A549 (cell line): ENCODE results near the gene WDR20. TPM values are rescaled to one million over a fixed set of nuclear protein-coding genes. Genes with fewer than 3 reads are reported as not detected.

Experiments used
- ATAC-seq, 2 experiments: fragments of 200-7000 bp in 1 of 2; fragments of >200 bp in 1 of 2; cut with Nextera tagmentation in 1 of 2; cut with Tn5 transposase in 1 of 2; 3 replicates each; pipeline versions ENCODE4 v1.8.0 to v1.9.1; 2018 to 2020; ENCODE audit warnings: mild to moderate bottlenecking in 1 of 2, moderate library complexity in 1 of 2
- CTCF ChIA-PET: fragments of 300-600 bp; sonication (Branson Sonifier 250); formaldehyde crosslinking; extraction: SDS; loops from one replicate; lab custom pipeline; 2021; ENCODE audit warnings: antibody characterized with exemption, inconsistent platforms; lab: Yijun Ruan, JAX
- POLR2A ChIA-PET: fragments of 350-600 bp; formaldehyde crosslinking; extraction: SDS; loops from one replicate; lab custom pipeline; 2021; ENCODE audit warnings: antibody characterized with exemption, inconsistent platforms; lab: Yijun Ruan, JAX
- DNase-seq, 2 experiments: peaks; one replicate each; pipeline versions ENCODE4 v3.0.0 to v3.0.0-alpha.2; 2011 to 2016; ENCODE audit warnings: low read depth in 1 of 2, low spot score in 1 of 2
- FAIRE-seq: peaks from 2 replicates; lab custom pipeline; 2011; peaks lifted over from hg19 to GRCh38; lab: Jason Lieb, UNC
- H3K27ac ChIP-seq, 2 experiments: fragments of >200 bp; sonication (Bioruptor Twin); formaldehyde crosslinking; 3 replicates each; pipeline ENCODE4 v1.5.1; 2016 to 2017
- H3K4me1 ChIP-seq: fragments of >200 bp; sonication (Bioruptor Twin); formaldehyde crosslinking; 3 replicates; pipeline ENCODE4 v1.6.1; 2016
- H3K4me2 ChIP-seq: fragments of >200 bp; sonication (Bioruptor Twin); formaldehyde crosslinking; 3 replicates; pipeline ENCODE4 v1.6.1; 2016
- H3K4me3 ChIP-seq: fragments of >200 bp; sonication (Bioruptor Twin); formaldehyde crosslinking; 3 replicates; pipeline ENCODE4 v1.5.1; 2016
- H3K9me3 ChIP-seq: fragments of >200 bp; sonication (Bioruptor Twin); formaldehyde crosslinking; 3 replicates; pipeline ENCODE4 v1.6.1; 2016
- BHLHE40 ChIP-seq: IDR thresholded peaks from 2 replicates; pipeline ENCODE4 v1.6.1; 2012; ENCODE audit warnings: low read depth, low read length, inconsistent platforms
- CBX8 ChIP-seq: fragments of 200-600 bp; sonication (generic); IDR thresholded peaks from 2 replicates; pipeline ENCODE4 v1.6.1; 2016
- CHD2 ChIP-seq: fragments of 150-350 bp; IDR thresholded peaks from 2 replicates; pipeline ENCODE4 v1.6.1; 2014; ENCODE audit warnings: low read length; ENCODE audit not compliant: partially characterized antibody
- CHD4 ChIP-seq: fragments of 200-600 bp; sonication (generic); IDR thresholded peaks from 2 replicates; pipeline ENCODE4 v1.6.1; 2016; ENCODE audit warnings: antibody characterized with exemption, mild to moderate bottlenecking, borderline replicate concordance
- CTCF ChIP-seq: fragments of >200 bp; sonication (Bioruptor Twin); formaldehyde crosslinking; IDR thresholded peaks from 3 replicates; pipeline ENCODE4 v1.5.1; 2016
- EHF ChIP-seq: fragments of 250-450 bp; sonication (Bioruptor Pico); IDR thresholded peaks from 2 replicates; pipeline ENCODE4 v1.5.0; 2020; ENCODE audit warnings: mild to moderate bottlenecking
- FOSB ChIP-seq: fragments of 250-450 bp; sonication (Bioruptor Pico); IDR thresholded peaks from 2 replicates; pipeline ENCODE4 v1.5.0; 2020; ENCODE audit warnings: mild to moderate bottlenecking, moderate library complexity
- FOSL2 ChIP-seq, 2 experiments: fragments of 450-650 bp in 1 of 2; fragments of >200 bp in 1 of 2; sonication (Bioruptor Twin) in 1 of 2; formaldehyde crosslinking; IDR thresholded peaks; 2 replicates each; pipeline versions ENCODE4 v1.5.0 to v1.6.1; 2016 to 2020; ENCODE audit warnings: mild to moderate bottlenecking in 1 of 2, moderate library complexity in 1 of 2
- GATA3 ChIP-seq: IDR thresholded peaks from 2 replicates; pipeline ENCODE4 v1.6.1; 2012; ENCODE audit warnings: borderline replicate concordance
- HDAC2 ChIP-seq: fragments of 200-600 bp; sonication (generic); IDR thresholded peaks from 2 replicates; pipeline ENCODE4 v1.6.1; 2016
- HES2 ChIP-seq: fragments of >200 bp; sonication (Bioruptor Twin); formaldehyde crosslinking; IDR thresholded peaks from 2 replicates; pipeline ENCODE4 v1.6.1; 2016
- HOXA7 ChIP-seq: fragments of 250-450 bp; sonication (Bioruptor Pico); IDR thresholded peaks from 2 replicates; pipeline ENCODE4 v1.5.0; 2020; ENCODE audit warnings: mild to moderate bottlenecking, moderate library complexity
- HOXB13 ChIP-seq: fragments of 250-450 bp; sonication (Bioruptor Pico); IDR thresholded peaks from 2 replicates; pipeline ENCODE4 v1.5.0; 2020; ENCODE audit warnings: low read depth, mild to moderate bottlenecking, moderate library complexity
- HOXB5 ChIP-seq: fragments of 250-450 bp; sonication (Bioruptor Pico); IDR thresholded peaks from 2 replicates; pipeline ENCODE4 v1.5.0; 2020; ENCODE audit warnings: mild to moderate bottlenecking, moderate library complexity
- JUNB ChIP-seq: fragments of >200 bp; sonication (Bioruptor Twin); formaldehyde crosslinking; IDR thresholded peaks from 2 replicates; pipeline ENCODE4 v1.6.1; 2016
- KDM1A ChIP-seq: fragments of 200-600 bp; sonication (generic); IDR thresholded peaks from 2 replicates; pipeline ENCODE4 v1.6.1; 2016; ENCODE audit warnings: low read depth, mild to moderate bottlenecking
- POLR2A ChIP-seq: IDR thresholded peaks from 2 replicates; pipeline ENCODE4 v1.6.1; 2012; ENCODE audit warnings: mild to moderate bottlenecking, low read length
- REST ChIP-seq: fragments of 200-600 bp; sonication (generic); IDR thresholded peaks from 2 replicates; pipeline ENCODE4 v1.6.1; 2016; ENCODE audit warnings: antibody characterized with exemption, mild to moderate bottlenecking, moderate library complexity
- USF2 ChIP-seq: fragments of 450-650 bp; IDR thresholded peaks from 2 replicates; pipeline ENCODE4 v1.6.1; 2014; ENCODE audit warnings: antibody characterized with exemption
- ZSCAN20 ChIP-seq: fragments of 250-450 bp; sonication (Bioruptor Pico); IDR thresholded peaks from 2 replicates; pipeline ENCODE4 v1.8.0; 2022; ENCODE audit warnings: mild to moderate bottlenecking, moderate library complexity
- WGBS: methylation state at CpG from one replicate; pipeline ENCODE4 v1.1.6; 2017; ENCODE audit errors: missing lambda C conversion rate; 5-methylcytosine and 5-hydroxymethylcytosine counted together
- polyA plus RNA-seq, 4 experiments: library from polyadenylated mRNA; depleted of rRNA in 3 of 4; stranded (reverse); fragments of >200 nt; fragmentation: RNase III in 1 of 4; extraction: RNeasy Plus Mini Kit Qiagen cat#74134 plus additional on column Dnase treatment in 1 of 4; gene quantifications; 2 replicates in 3 of 4; 3 replicates in 1 of 4; pipeline ENCODE4 v1.2.3, GENCODE V29; 2011 to 2017
- TF ChIP-seq, protein P1 (sequence below): IDR thresholded peaks from 2 replicates; pipeline ENCODE4 v1.6.1; 2012; ENCODE audit warnings: low read depth, borderline replicate concordance

WDR20 gene
- polyA plus RNA-seq, 2 of the 4 experiments (the other 2 are of a cell fraction) = 19.5 to 20.6 TPM

- Histone ChIP-seq H3K4me2 (no peak overlapping the region), H3K9me3 (no peaks in the 10 kb centered on the region), H3K4me1 (peaks cover 18% of the 10 kb centered on the region), H3K4me3 (no peak overlapping the region), H3K27ac (no peak overlapping the region)
- POLR2A ChIA-PET = interaction anchor here (0.6 kb wide), 2 partner anchors 31 to 219 kb away, joined by 3 to 4 read pairs; no protein-coding TSS in a partner anchor
- TF ChIP-seq ZSCAN20 = no peak
- TF ChIP-seq HOXB13 (CRISPR knock-in tag) = no peak
- no peak for TF ChIP-seq HOXB5 (CRISPR knock-in tag)
- no peak for TF ChIP-seq EHF (CRISPR knock-in tag)
- TF ChIP-seq HOXA7 = no peak
- no peak for TF ChIP-seq CTCF
- TF ChIP-seq FOSB (CRISPR knock-in tag) = no peak
- no peak for TF ChIP-seq JUNB
- no peak for TF ChIP-seq CBX8
- no peak for TF ChIP-seq KDM1A
- TF ChIP-seq, protein P1, sequence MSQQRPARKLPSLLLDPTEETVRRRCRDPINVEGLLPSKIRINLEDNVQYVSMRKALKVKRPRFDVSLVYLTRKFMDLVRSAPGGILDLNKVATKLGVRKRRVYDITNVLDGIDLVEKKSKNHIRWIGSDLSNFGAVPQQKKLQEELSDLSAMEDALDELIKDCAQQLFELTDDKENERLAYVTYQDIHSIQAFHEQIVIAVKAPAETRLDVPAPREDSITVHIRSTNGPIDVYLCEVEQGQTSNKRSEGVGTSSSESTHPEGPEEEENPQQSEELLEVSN = no peak
- FAIRE-seq = no peak
- ATAC-seq = no peak
- CTCF ChIA-PET = interaction anchor here (0.5 to 3.6 kb wide), 28 partner anchors 8 to 497 kb away, joined by 3 to 42 read pairs (median 9); partner anchors contain the start of gene DYNC1H1
- DNase-seq = no peak
- WGBS = 54% methylated on average over 7 of the region's 7 CpGs
Measured at GRCh38 chr14:102097441-102098135, 42.1 kb upstream of the WDR20 start.

DNA sequence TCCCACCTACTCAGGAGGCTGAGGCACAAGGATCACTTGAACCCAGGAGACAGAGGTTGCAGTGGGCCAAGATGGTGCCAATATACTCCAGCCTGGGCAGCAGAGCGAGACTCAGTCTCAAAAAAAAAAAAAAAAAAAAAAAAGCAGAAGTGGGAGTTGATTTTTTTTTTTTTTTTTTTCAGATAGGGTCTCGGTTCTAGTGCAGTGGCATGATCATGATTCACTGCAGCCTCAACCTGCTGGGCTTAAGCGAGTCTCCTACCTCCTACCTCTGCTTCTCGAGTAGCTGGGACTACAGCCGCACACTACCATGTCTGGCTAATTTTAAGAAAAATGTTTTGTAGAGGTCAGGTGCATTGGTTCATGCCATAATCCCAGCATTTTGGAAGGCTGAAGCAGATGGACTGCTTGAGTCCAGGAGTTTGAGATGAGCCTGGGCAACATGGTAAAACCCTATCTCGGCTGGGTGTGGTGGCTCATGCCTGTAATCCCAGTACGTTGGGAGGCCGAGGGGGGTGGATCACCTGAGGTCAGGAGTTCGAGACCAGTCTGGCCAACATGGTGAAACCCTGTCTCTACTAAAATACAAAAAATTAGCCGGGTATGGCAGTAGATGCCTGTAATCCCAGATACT, 36.5 kb upstream of the WDR20 start:
- no peak overlapping the region for H3K27ac ChIP-seq
- POLR2A ChIA-PET = no interaction called here
- H3K4me3 ChIP-seq = no peak overlapping the region
- WGBS = 81% methylated on average over 10 of the region's 10 CpGs
- no peak for DNase-seq
- CTCF ChIA-PET = no interaction called here
- ATAC-seq = no peak
- no peaks in the 10 kb centered on the region for H3K9me3 ChIP-seq
- no peak overlapping the region for H3K4me2 ChIP-seq
- H3K4me1 ChIP-seq = no peaks in the 10 kb centered on the region
- FAIRE-seq = no peak
- no peak for TF ChIP-seq CHD2
- TF ChIP-seq REST = no peak
- TF ChIP-seq HES2 = no peak
- no peak for TF ChIP-seq CHD4
- no peak for TF ChIP-seq EHF (CRISPR knock-in tag)
- no peak for TF ChIP-seq POLR2A
- TF ChIP-seq FOSL2 (IDR thresholded peaks at IDR 0.05) = no peak
- no peak for TF ChIP-seq FOSL2 (CRISPR knock-in tag; IDR thresholded peaks at IDR 0.05)
- TF ChIP-seq GATA3 = no peak
- TF ChIP-seq USF2 = no peak
- no peak for TF ChIP-seq HDAC2
- no peak for TF ChIP-seq BHLHE40
